Trophoblast cell (in vitro differentiated cells and primary cell): Measurements from ENCODE around the gene RELCH.

Experiments used
- DNase-seq, 2 donors: peaks; one replicate each; pipeline ENCODE4 v3.0.0-alpha.2; 2016
- H2AFZ ChIP-seq: 2 replicates; pipeline ENCODE4 v1.6.1; 2013; ENCODE audit warnings: low read length, moderate library complexity, mild to moderate bottlenecking; ENCODE audit not compliant: insufficient read depth, poor library complexity
- H2AK5ac ChIP-seq: 2 replicates; pipeline ENCODE4 v1.6.1; 2013; ENCODE audit warnings: mild to moderate bottlenecking, low read length
- H2BK120ac ChIP-seq: 2 replicates; pipeline ENCODE4 v1.6.1; 2013; ENCODE audit warnings: low read length, mild to moderate bottlenecking, moderate library complexity; ENCODE audit not compliant: insufficient read depth, poor library complexity
- H2BK12ac ChIP-seq: 2 replicates; pipeline ENCODE4 v1.6.1; 2013; ENCODE audit warnings: mild to moderate bottlenecking, low read length, moderate library complexity
- H2BK5ac ChIP-seq: 2 replicates; pipeline ENCODE4 v1.6.1; 2013; ENCODE audit warnings: low read length, low read depth, moderate library complexity, mild to moderate bottlenecking; ENCODE audit not compliant: poor library complexity
- H3K14ac ChIP-seq: 2 replicates; pipeline ENCODE4 v1.6.1; 2013; ENCODE audit warnings: mild to moderate bottlenecking, low read length
- H3K18ac ChIP-seq: 2 replicates; pipeline ENCODE4 v1.6.1; 2013; ENCODE audit warnings: mild to moderate bottlenecking, low read length
- H3K23ac ChIP-seq: 2 replicates; pipeline ENCODE4 v1.6.1; 2013; ENCODE audit warnings: low read length
- H3K27ac ChIP-seq: 2 replicates; pipeline ENCODE4 v1.5.1; 2013; ENCODE audit warnings: low read depth, mild to moderate bottlenecking, inconsistent platforms, low read length, moderate library complexity
- H3K27me3 ChIP-seq: 2 replicates; pipeline ENCODE4 v1.6.1; 2013; ENCODE audit warnings: inconsistent platforms, mild to moderate bottlenecking, low read length, moderate library complexity; ENCODE audit not compliant: insufficient read depth
- H3K36me3 ChIP-seq, 2 experiments: 1 replicate in 1 of 2; 2 replicates in 1 of 2; pipeline ENCODE4 v1.6.1; 2013; ENCODE audit warnings: low read length in 2 of 2, mild to moderate bottlenecking in 2 of 2, moderate library complexity in 1 of 2; ENCODE audit not compliant: insufficient read depth in 2 of 2, control insufficient read depth in 1 of 2
- H3K4ac ChIP-seq: 2 replicates; pipeline ENCODE4 v1.6.1; 2013; ENCODE audit warnings: low read depth, mild to moderate bottlenecking, low read length, moderate library complexity
- H3K4me1 ChIP-seq, 2 experiments: 1 replicate in 1 of 2; 2 replicates in 1 of 2; pipeline ENCODE4 v1.6.1; 2013; ENCODE audit warnings: low read length in 2 of 2, mild to moderate bottlenecking in 2 of 2, moderate library complexity in 1 of 2; ENCODE audit not compliant: insufficient read depth in 2 of 2, control insufficient read depth in 1 of 2
- H3K4me2 ChIP-seq: 2 replicates; pipeline ENCODE4 v1.6.1; 2013; ENCODE audit warnings: inconsistent platforms, mild to moderate bottlenecking, low read length, moderate library complexity
- H3K4me3 ChIP-seq: 2 replicates; pipeline ENCODE4 v1.5.1; 2013; ENCODE audit warnings: mild to moderate bottlenecking, low read depth, low read length, inconsistent platforms
- H3K79me1 ChIP-seq: one replicate; pipeline ENCODE4 v1.6.1; 2013; ENCODE audit warnings: low read length
- H3K79me2 ChIP-seq: 2 replicates; pipeline ENCODE4 v1.6.1; 2013; ENCODE audit warnings: low read length, mild to moderate bottlenecking; ENCODE audit not compliant: control insufficient read depth, insufficient read depth, poor library complexity
- H3K9ac ChIP-seq: 2 replicates; pipeline ENCODE4 v1.6.1; 2013; ENCODE audit warnings: mild to moderate bottlenecking, low read length
- H3K9me3 ChIP-seq: 2 replicates; pipeline ENCODE4 v1.6.1; 2013; ENCODE audit warnings: low read depth, mild to moderate bottlenecking, control low read depth, inconsistent platforms, low read length; ENCODE audit not compliant: insufficient read depth
- H4K12ac ChIP-seq: 2 replicates; pipeline ENCODE4 v1.6.1; 2013; ENCODE audit warnings: low read depth, mild to moderate bottlenecking, low read length, moderate library complexity
- H4K8ac ChIP-seq: 2 replicates; pipeline ENCODE4 v1.6.1; 2013; ENCODE audit warnings: low read depth, mild to moderate bottlenecking, low read length, moderate library complexity
- H4K91ac ChIP-seq: one replicate; pipeline ENCODE4 v1.6.1; 2013; ENCODE audit warnings: low read depth, mild to moderate bottlenecking, low read length, moderate library complexity
- WGBS: extraction: QIAGEN DNeasy Blood & Tissue Kit; methylation state at CpG from one replicate; pipeline ENCODE4 v1.1.7; 2013; ENCODE audit warnings: missing lambda C conversion rate; ENCODE audit not compliant: insufficient read length, insufficient coverage; ENCODE audit errors: extremely low coverage; 5-methylcytosine and 5-hydroxymethylcytosine counted together

Gene RELCH

DNA sequence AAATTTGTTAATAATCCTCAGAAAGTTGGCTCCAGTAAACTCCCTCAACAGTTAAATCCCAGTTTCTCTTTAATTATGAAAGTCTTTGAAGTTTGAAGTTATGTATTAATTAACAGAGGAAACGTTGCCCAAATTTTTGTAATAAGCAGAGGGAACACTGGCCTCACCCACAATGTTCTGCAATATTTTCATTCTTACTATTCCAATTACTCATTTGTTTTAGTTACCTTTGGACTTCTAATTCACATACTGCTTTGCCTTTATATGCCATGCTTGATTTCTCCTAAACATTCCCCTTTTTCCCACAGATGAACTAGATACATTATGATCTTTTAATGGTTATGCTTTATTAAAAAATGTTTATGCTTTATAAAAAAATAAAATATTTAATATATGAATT, 61.3 kb downstream of the RELCH start:
- Histone ChIP-seq H2AFZ (no peak overlapping the region), H2BK12ac (no peak overlapping the region)
- no CpG with 5 or more reads among the region's 1 CpG for WGBS

DNA sequence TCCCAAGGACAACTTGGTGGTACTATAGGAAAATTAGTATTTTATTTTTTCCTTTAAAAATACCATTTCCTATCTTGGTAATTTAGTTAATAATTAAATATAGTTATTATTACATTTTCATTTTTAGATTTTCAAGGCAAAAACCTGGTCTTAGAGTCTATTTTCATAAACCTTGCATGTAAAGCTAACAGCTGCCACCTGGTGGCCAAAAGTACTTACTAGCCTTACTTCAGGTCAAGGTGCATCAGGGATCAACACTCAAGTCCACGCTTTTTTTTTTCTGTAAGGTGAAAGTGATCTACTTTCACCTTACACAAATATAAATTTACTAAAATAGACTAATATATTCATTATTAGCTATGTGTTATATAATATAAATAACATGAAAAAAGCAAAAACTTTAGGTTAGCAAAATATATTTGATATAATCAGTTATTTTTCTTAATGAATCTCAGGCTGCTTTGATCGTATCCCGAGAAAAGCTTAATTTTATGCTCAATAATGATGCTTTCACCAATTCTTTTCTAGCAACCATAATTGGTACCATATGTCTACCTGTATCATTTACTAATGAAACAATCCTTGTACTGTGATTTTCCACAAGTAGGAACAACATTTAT, 62.5 kb downstream of the RELCH start:
- no peak overlapping the region for H3K4me2 ChIP-seq
- H3K36me3 ChIP-seq, result no peaks in the 10 kb centered on the region
- H3K9ac ChIP-seq, result no peak overlapping the region
- H3K9me3 ChIP-seq, result no peaks in the 10 kb centered on the region
- no peaks in the 10 kb centered on the region for H3K27me3 ChIP-seq
- H4K91ac ChIP-seq, result no peak overlapping the region
- no peak overlapping the region for H2BK12ac ChIP-seq
- no CpG with 5 or more reads among the region's 3 CpGs for WGBS
- no peaks in the 10 kb centered on the region for H3K79me2 ChIP-seq
- no peak overlapping the region for H3K4ac ChIP-seq
- no peaks in the 10 kb centered on the region for H3K4me1 ChIP-seq
- no peak overlapping the region for H2AFZ ChIP-seq
- no peak overlapping the region for H2BK5ac ChIP-seq
- no peak overlapping the region for H2BK120ac ChIP-seq
- no peak overlapping the region for H3K23ac ChIP-seq
- no peak overlapping the region for H4K12ac ChIP-seq
- H3K27ac ChIP-seq, result no peak overlapping the region
- H3K79me1 ChIP-seq, result no peaks in the 10 kb centered on the region
- H2AK5ac ChIP-seq, result no peak overlapping the region
- peak; percentile 80 to 94 for DNase-seq
- H3K14ac ChIP-seq, result no peak overlapping the region
- no peak overlapping the region for H3K4me3 ChIP-seq
- no peak overlapping the region for H4K8ac ChIP-seq
- no peak overlapping the region for H3K18ac ChIP-seq

More for the DNA sequence above, 61.3 kb downstream of the RELCH start:
- Histone ChIP-seq H3K79me2 (no peaks in the 10 kb centered on the region), H4K12ac (no peak overlapping the region), H4K8ac (no peak overlapping the region), H3K79me1 (no peaks in the 10 kb centered on the region), H3K9ac (no peak overlapping the region), H3K4me1 (no peaks in the 10 kb centered on the region), H4K91ac (no peak overlapping the region), H3K14ac (no peak overlapping the region), H3K36me3 (no peaks in the 10 kb centered on the region), H3K18ac (no peak overlapping the region), H3K9me3 (no peaks in the 10 kb centered on the region), H3K4me3 (no peak overlapping the region), H3K27ac (no peak overlapping the region), H3K4me2 (no peak overlapping the region), H2AK5ac (no peak overlapping the region), H2BK5ac (no peak overlapping the region), H2BK120ac (no peak overlapping the region), H3K23ac (no peak overlapping the region), H3K4ac (no peak overlapping the region), H3K27me3 (no peaks in the 10 kb centered on the region)
- no peak for DNase-seq

GRCh38 chr18:62250475-62250874, 63.4 kb downstream of the RELCH start:
- Histone ChIP-seq H3K27ac (no peak overlapping the region), H2BK120ac (no peak overlapping the region), H3K36me3 (no peaks in the 10 kb centered on the region), H3K4me1 (no peaks in the 10 kb centered on the region), H3K4me3 (no peak overlapping the region), H3K4me2 (no peak overlapping the region), H3K79me1 (no peaks in the 10 kb centered on the region), H2AK5ac (no peak overlapping the region), H3K18ac (no peak overlapping the region), H3K14ac (no peak overlapping the region), H3K27me3 (no peaks in the 10 kb centered on the region), H2BK12ac (no peak overlapping the region), H2AFZ (no peak overlapping the region), H4K91ac (no peak overlapping the region), H4K8ac (no peak overlapping the region), H3K4ac (no peak overlapping the region), H4K12ac (no peak overlapping the region), H3K23ac (no peak overlapping the region), H3K9ac (no peak overlapping the region), H2BK5ac (no peak overlapping the region), H3K79me2 (no peaks in the 10 kb centered on the region), H3K9me3 (no peaks in the 10 kb centered on the region)
- DNase-seq, result no peak
- no CpG with 5 or more reads among the region's 2 CpGs for WGBS

GRCh38 chr18:62258093-62258492, 71.0 kb downstream of the RELCH start:
- no peak overlapping the region for H3K18ac ChIP-seq
- H3K79me1 ChIP-seq, result no peaks in the 10 kb centered on the region
- no peak overlapping the region for H3K4me2 ChIP-seq
- no peaks in the 10 kb centered on the region for H3K79me2 ChIP-seq
- H3K23ac ChIP-seq, result no peak overlapping the region
- peaks cover 2 to 3% of the 10 kb centered on the region in 2 experiments for H3K36me3 ChIP-seq
- H3K27ac ChIP-seq, result no peak overlapping the region
- H4K8ac ChIP-seq, result no peak overlapping the region
- no peak overlapping the region for H2BK120ac ChIP-seq
- H2AFZ ChIP-seq, result no peak overlapping the region
- no peak overlapping the region for H4K91ac ChIP-seq
- DNase-seq, result no peak
- H3K14ac ChIP-seq, result no peak overlapping the region
- H3K4ac ChIP-seq, result no peak overlapping the region
- H3K9ac ChIP-seq, result no peak overlapping the region
- no peak overlapping the region for H4K12ac ChIP-seq
- H3K9me3 ChIP-seq, result no peaks in the 10 kb centered on the region
- H2AK5ac ChIP-seq, result no peak overlapping the region
- no peak overlapping the region for H2BK12ac ChIP-seq
- no peak overlapping the region for H3K4me3 ChIP-seq
- H3K4me1 ChIP-seq, result no peaks in the 10 kb centered on the region
- no peaks in the 10 kb centered on the region for H3K27me3 ChIP-seq
- H2BK5ac ChIP-seq, result no peak overlapping the region
